KMS-11 (cell line): ENCODE data around the gene ANO9.

Experiments used
- H2AFZ ChIP-seq: fragments of 200-600 bp; sonication (generic); 2 replicates; pipeline ENCODE4 v1.6.1; 2016; ENCODE audit warnings: antibody characterized with exemption, mixed run types, low read depth
- H3K27ac ChIP-seq: fragments of 200-600 bp; sonication (generic); 2 replicates; pipeline ENCODE4 v1.6.1; 2016; ENCODE audit warnings: mild to moderate bottlenecking, mixed run types
- H3K27me3 ChIP-seq: fragments of 200-600 bp; sonication (generic); 2 replicates; pipeline ENCODE4 v1.6.1; 2017; ENCODE audit warnings: mild to moderate bottlenecking, low read depth, mixed run types, moderate library complexity; ENCODE audit not compliant: insufficient read depth
- H3K36me3 ChIP-seq: fragments of 200-600 bp; sonication (generic); 2 replicates; pipeline ENCODE4 v1.6.1; 2017; ENCODE audit warnings: mild to moderate bottlenecking, mixed run types; ENCODE audit not compliant: insufficient read depth
- H3K4me1 ChIP-seq: fragments of 200-600 bp; sonication (generic); 2 replicates; pipeline ENCODE4 v1.6.1; 2016; ENCODE audit warnings: mild to moderate bottlenecking, low read depth, mixed run types; ENCODE audit not compliant: poor library complexity, severe bottlenecking
- H3K4me2 ChIP-seq: fragments of 200-600 bp; sonication (generic); 2 replicates; pipeline ENCODE4 v1.7.0; 2016; ENCODE audit warnings: mild to moderate bottlenecking, mixed run types
- H3K4me3 ChIP-seq: fragments of 200-600 bp; sonication (generic); IDR thresholded peaks from 2 replicates; pipeline ENCODE4 v1.6.1; 2017; ENCODE audit warnings: low read depth, low read length, mixed read lengths; ENCODE audit not compliant: insufficient read depth
- H3K79me2 ChIP-seq: fragments of 200-600 bp; sonication (generic); 2 replicates; pipeline ENCODE4 v1.6.1; 2016; ENCODE audit warnings: low read depth, mixed run types; ENCODE audit not compliant: insufficient read depth
- H3K9ac ChIP-seq: fragments of 200-600 bp; sonication (generic); 2 replicates; pipeline ENCODE4 v1.6.1; 2016; ENCODE audit warnings: mild to moderate bottlenecking, mixed run types
- H4K20me1 ChIP-seq: fragments of 200-600 bp; sonication (generic); 2 replicates; pipeline ENCODE4 v1.6.1; 2016; ENCODE audit warnings: mild to moderate bottlenecking, mixed run types; ENCODE audit not compliant: insufficient read depth
- TF ChIP-seq, protein P1 (sequence below): fragments of 200-600 bp; sonication (generic); conservative IDR thresholded peaks from 2 replicates; pipeline ENCODE4 v1.6.1; 2017; ENCODE audit warnings: low read depth, mild to moderate bottlenecking, antibody characterized with exemption, low read length, moderate library complexity, mixed read lengths

Gene ANO9

DNA sequence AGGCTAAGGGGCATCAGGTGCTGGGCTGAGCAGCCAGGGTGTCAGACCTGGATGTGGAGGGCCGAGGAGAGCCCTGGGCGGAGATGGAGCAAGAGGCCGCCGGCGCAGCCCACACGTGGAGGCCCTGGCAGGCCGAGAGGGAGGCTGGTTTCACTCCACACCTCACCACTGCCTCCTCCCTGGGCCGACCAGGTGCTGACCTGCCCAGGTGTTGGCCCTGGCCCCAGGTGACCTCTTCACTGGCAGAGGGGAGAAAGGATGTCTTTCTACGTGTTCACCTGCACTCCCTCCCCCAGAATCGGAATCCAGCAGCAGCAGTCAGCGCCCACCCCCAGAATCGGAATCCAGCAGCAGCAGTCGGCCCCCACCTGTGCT lies 781 bp downstream of the ANO9 start:
- no peaks in the 10 kb centered on the region for H3K36me3 ChIP-seq
- H3K4me1 ChIP-seq: peaks cover 8% of the 10 kb centered on the region
- no peak overlapping the region; the same call in 1 of the 2 replicates for H2AFZ ChIP-seq
- H3K27ac ChIP-seq: no peak overlapping the region
- no peak overlapping the region for H3K4me3 ChIP-seq
- H3K79me2 ChIP-seq: no peaks in the 10 kb centered on the region
- TF ChIP-seq, protein P1, sequence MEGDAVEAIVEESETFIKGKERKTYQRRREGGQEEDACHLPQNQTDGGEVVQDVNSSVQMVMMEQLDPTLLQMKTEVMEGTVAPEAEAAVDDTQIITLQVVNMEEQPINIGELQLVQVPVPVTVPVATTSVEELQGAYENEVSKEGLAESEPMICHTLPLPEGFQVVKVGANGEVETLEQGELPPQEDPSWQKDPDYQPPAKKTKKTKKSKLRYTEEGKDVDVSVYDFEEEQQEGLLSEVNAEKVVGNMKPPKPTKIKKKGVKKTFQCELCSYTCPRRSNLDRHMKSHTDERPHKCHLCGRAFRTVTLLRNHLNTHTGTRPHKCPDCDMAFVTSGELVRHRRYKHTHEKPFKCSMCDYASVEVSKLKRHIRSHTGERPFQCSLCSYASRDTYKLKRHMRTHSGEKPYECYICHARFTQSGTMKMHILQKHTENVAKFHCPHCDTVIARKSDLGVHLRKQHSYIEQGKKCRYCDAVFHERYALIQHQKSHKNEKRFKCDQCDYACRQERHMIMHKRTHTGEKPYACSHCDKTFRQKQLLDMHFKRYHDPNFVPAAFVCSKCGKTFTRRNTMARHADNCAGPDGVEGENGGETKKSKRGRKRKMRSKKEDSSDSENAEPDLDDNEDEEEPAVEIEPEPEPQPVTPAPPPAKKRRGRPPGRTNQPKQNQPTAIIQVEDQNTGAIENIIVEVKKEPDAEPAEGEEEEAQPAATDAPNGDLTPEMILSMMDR: no peak
- peak overlapping the region; percentile 51 for H3K4me2 ChIP-seq
- H3K27me3 ChIP-seq: no peaks in the 10 kb centered on the region; the same call in 1 of the 2 replicates
- no peaks in the 10 kb centered on the region for H4K20me1 ChIP-seq
- peak overlapping the region; percentile 50; the same call in 1 of the 2 replicates for H3K9ac ChIP-seq

DNA sequence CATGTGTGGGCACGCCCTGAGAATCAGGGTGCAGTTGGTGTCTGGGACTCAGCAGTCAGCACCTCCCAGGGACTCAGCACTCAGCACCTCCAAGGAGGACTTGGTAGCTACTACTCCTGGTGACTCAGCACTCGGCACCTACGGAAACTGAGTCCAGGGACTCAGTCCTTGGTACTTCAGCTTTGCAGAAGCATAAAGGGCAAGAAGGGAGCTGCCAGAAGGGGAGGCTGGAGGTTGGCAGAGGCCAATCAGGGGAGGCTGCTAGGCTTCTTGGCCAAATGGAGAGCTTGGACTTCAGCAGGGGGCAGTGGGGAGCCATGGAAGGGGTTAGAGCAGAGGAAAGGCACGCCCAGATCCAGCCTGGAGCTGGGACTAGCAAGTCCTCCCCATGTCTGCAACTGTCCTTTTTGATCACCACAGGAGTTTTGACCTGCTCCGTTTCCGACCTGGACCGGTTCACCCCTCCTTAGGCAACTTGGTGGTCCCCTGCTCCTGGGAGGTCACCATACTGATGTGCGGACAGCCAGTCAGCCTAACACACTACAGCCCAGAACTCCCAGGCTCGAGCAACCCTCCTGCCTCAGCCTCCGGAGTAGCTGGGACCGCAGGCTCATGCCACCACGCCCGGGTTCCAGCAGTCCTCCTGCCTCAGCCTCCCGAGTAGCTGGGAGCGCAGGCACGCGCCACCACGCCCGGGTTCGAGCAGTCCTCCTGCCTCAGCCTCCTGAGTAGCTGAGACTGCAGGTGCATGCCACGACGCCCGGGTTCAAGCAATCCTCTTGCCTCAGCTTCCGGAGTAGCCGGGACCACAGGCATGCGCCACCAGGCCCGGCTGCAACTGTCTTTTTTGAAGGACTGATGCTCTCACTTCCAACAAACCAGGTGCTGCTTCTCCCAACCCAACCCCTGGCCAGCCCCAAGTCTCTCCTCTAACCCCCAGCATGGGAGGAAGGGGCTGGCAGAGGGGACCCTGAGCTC lies 1.5 kb downstream of the ANO9 start:
- TF ChIP-seq, protein P1: no peak
- Histone ChIP-seq H3K36me3 (no peaks in the 10 kb centered on the region), H3K9ac (no peak overlapping the region), H3K27me3 (no peaks in the 10 kb centered on the region; the same call in 1 of the 2 replicates), H3K4me1 (peaks cover 8% of the 10 kb centered on the region), H4K20me1 (no peaks in the 10 kb centered on the region), H3K79me2 (no peaks in the 10 kb centered on the region), H3K4me2 (peak overlapping the region; percentile 51; the same call in 1 of the 2 replicates), H3K27ac (no peak overlapping the region), H2AFZ (no peak overlapping the region), H3K4me3 (no peak overlapping the region)

DNA sequence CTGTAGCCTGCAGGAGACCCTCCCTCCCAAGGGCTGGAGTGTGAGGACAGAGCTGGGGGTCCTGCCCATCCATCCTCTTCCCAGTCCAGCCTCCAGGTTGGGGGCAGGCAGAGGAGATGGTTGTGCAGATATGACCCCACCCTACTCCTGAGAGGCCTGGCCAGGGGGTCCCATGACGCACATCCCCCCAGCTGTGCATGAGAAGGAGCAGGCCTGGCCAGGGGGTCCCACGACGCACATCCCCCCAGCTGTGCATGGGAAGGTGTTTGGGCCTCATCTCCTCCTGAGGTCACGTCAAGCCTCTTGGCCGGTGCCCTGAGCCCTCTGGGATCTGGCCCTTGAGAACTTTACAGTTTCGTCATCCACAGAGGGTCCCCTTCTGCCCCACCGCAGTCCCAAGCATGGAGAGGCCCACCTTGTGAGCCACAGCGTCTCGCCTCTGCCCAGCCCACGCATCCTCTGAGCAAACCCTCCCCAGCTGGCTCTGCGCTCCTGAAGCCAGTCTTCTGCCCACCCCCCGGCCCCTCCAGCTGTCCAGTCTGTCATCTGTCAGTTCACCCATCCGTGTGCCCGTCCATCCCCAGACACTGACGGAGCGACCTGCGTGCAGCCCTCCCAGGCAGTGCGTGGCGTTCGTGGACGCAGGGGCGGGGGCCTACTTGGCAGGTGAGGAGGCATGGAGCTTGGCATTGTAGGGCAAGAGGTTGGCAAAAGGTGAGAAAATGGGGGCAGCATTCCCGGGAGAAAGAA lies 2.3 kb downstream of the ANO9 start:
- TF ChIP-seq, protein P1: no peak

DNA sequence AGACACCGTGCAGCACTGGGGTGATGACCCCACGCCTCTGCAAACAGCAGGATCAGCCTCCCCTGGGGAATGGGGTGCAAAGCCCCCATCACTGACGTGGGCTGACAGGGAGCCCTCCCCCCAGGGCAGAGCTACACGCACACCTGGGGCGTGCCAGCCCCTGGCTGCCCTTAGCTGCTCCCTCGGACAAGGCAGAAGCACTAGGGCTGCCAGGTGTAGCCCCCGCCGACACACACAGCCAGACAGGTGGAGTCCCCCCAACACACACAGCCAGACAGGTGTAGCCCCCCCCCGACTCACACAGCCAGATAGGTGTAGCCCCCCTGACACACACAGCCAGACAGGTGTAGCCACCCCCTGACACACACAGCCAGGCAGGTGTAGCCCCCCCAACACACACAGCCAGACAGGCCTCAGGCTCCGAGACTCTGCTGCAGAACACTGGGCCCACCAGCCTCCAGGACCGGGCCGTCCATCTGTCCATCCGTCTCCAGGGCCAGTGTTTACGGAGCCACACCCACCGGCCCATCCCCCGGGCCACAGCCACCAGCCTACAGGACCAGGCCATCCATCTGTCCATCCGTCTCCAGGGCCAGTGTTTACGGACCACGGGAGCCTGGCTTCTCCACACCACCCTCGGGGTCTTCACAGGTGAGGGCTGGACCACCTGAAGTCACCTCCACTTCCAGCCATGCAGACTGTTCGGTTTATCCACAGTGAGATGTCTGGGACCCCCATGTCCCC lies 3.5 kb downstream of the ANO9 start:
- no peaks in the 10 kb centered on the region for H3K79me2 ChIP-seq
- no peak overlapping the region for H3K27ac ChIP-seq
- no peak overlapping the region for H2AFZ ChIP-seq
- peaks cover 8% of the 10 kb centered on the region for H3K4me1 ChIP-seq
- H3K36me3 ChIP-seq: no peaks in the 10 kb centered on the region
- H3K4me2 ChIP-seq: no peak overlapping the region
- no peak overlapping the region for H3K9ac ChIP-seq
- H4K20me1 ChIP-seq: no peaks in the 10 kb centered on the region
- no peak overlapping the region for H3K4me3 ChIP-seq
- no peaks in the 10 kb centered on the region for H3K27me3 ChIP-seq
- TF ChIP-seq, protein P1: no peak

More for the DNA sequence above, 2.3 kb downstream of the ANO9 start:
- Histone ChIP-seq H3K27me3 (no peaks in the 10 kb centered on the region; the same call in 1 of the 2 replicates), H3K27ac (no peak overlapping the region), H3K4me2 (no peak overlapping the region), H3K79me2 (no peaks in the 10 kb centered on the region), H3K36me3 (no peaks in the 10 kb centered on the region), H2AFZ (no peak overlapping the region), H4K20me1 (no peaks in the 10 kb centered on the region), H3K4me3 (no peak overlapping the region), H3K9ac (no peak overlapping the region), H3K4me1 (peaks cover 8% of the 10 kb centered on the region)
